ENCODE results near the gene LHX2. TPM values are rescaled to one million over a fixed set of nuclear protein-coding genes. Genes with fewer than 3 reads are reported as not detected.
A peak's percentile ranks its signal among the peaks of the same experiment; 100 is the strongest.

LHX2 gene
- total and polyA plus RNA-seq, 2 of the 13 experiments (the other 11 are each of a cell fraction or from before 2014, with no cell fraction given): not detected

GRCh38 chr9:124066783-124067577 is 55.4 kb downstream of the LHX2 start:
- Histone ChIP-seq H2AFZ (ENCODE audit: low read length) (no peak overlapping the region), H3K36me3 (replicated peaks in 1 of 2; ENCODE audit: control insufficient read depth in 1 of 2, insufficient read depth in 2 of 2, low read length in 2 of 2) (no peaks in the 10 kb centered on the region), H3K4me3 (replicated peaks in 1 of 3; ENCODE audit: insufficient read depth in 1 of 3, low read depth in 2 of 3, low read length in 3 of 3) (no peak overlapping the region), H3K79me2 (ENCODE audit: insufficient read depth, low read length) (no peaks in the 10 kb centered on the region), H3K27me3 (ENCODE audit: control insufficient read depth in 1 of 2, insufficient read depth in 2 of 2, low read length in 2 of 2) (peaks cover 3 to 15% of the 10 kb centered on the region in 2 experiments; a peak in 3 of 5 replicates), H3K4me1 (ENCODE audit: insufficient read depth, low read length) (no peaks in the 10 kb centered on the region), H3K4me2 (ENCODE audit: low read depth, low read length) (no peak overlapping the region), H3K9me3 (ENCODE audit: low read length) (no peaks in the 10 kb centered on the region), H4K20me1 (ENCODE audit: insufficient read depth, low read length) (no peaks in the 10 kb centered on the region), H3K9ac (ENCODE audit: insufficient read depth, low read depth, low read length) (no peak overlapping the region), H3K27ac (ENCODE audit: extremely low read length, insufficient read depth, low read length) (no peak overlapping the region)
- WGBS (ENCODE audit: low lambda C conversion rate): 38% methylated on average over 13 of the region's 13 CpGs
- DNase-seq (ENCODE audit: low spot score) (no peak), FAIRE-seq (no peak), ATAC-seq (no peak)
- intact Hi-C loops (cut with micrococcal nuclease; ENCODE audit: unreplicated experiment): no loop called here
- CTCF ChIA-PET (ENCODE audit: low intra/inter-chr PET ratio, low total read pairs): no interaction called here
- peak; percentile 44 to 75; a peak in 3 of 4 replicates for TF ChIP-seq MAFK (conservative IDR thresholded peaks at IDR 0.05 in 1 of 2, IDR thresholded peaks at IDR 0.05 in 1 of 2; ENCODE audit: low read length in 2 of 2)
- no peak for TF ChIP-seq CTCF (CRISPR knock-in tag; IDR thresholded peaks at IDR 0.05)
- TF ChIP-seq MAFF (IDR thresholded peaks at IDR 0.05; ENCODE audit: low read depth, low read length): peak; percentile 41; the same call in 1 of the 2 replicates
- POLR2A ChIA-PET: no interaction called here
- in situ Hi-C loops (cut with HindIII; ENCODE audit: extremely low pct_ligation_motif_present, low pct_unique_long_range_greater_than_20kb): no loop called here
- BruUV-seq (replicated peaks): no TSS peak

- Histone ChIP-seq H3K27ac (ENCODE audit: extremely low read length, insufficient read depth, low read length) (no peak overlapping the region), H3K4me2 (ENCODE audit: low read depth, low read length) (no peak overlapping the region), H3K9ac (ENCODE audit: insufficient read depth, low read depth, low read length) (no peak overlapping the region), H2AFZ (ENCODE audit: low read length) (no peak overlapping the region), H3K4me1 (ENCODE audit: insufficient read depth, low read length) (no peaks in the 10 kb centered on the region), H3K9me3 (ENCODE audit: low read length) (no peaks in the 10 kb centered on the region), H3K79me2 (ENCODE audit: insufficient read depth, low read length) (no peaks in the 10 kb centered on the region), H3K36me3 (replicated peaks in 1 of 2; ENCODE audit: control insufficient read depth in 1 of 2, insufficient read depth in 2 of 2, low read length in 2 of 2) (no peaks in the 10 kb centered on the region), H4K20me1 (ENCODE audit: insufficient read depth, low read length) (no peaks in the 10 kb centered on the region), H3K4me3 (replicated peaks in 1 of 3; ENCODE audit: insufficient read depth in 1 of 3, low read depth in 2 of 3, low read length in 3 of 3) (no peak overlapping the region), H3K27me3 (ENCODE audit: control insufficient read depth in 1 of 2, insufficient read depth in 2 of 2, low read length in 2 of 2) (peaks cover 3 to 20% of the 10 kb centered on the region in 2 experiments; a peak in 4 of 5 replicates)
- DNase-seq (ENCODE audit: low spot score): no peak
- intact Hi-C loops (cut with micrococcal nuclease; ENCODE audit: unreplicated experiment): no loop called here
- 33% methylated on average over 2 of the region's 3 CpGs for WGBS (ENCODE audit: low lambda C conversion rate)
- TF ChIP-seq CEBPB (IDR thresholded peaks at IDR 0.05; ENCODE audit: borderline replicate concordance, low read depth, low read length) (peak; percentile 69; the same call in 1 of the 2 replicates), HIC2 (CRISPR knock-in tag; IDR thresholded peaks at IDR 0.05; ENCODE audit: low read depth) (no peak), CEBPG (CRISPR knock-in tag; IDR thresholded peaks at IDR 0.05) (peak; percentile 28; the same call in 1 of the 2 replicates)
- in situ Hi-C loops (cut with HindIII; ENCODE audit: extremely low pct_ligation_motif_present, low pct_unique_long_range_greater_than_20kb): no loop called here
- no TSS peak for BruUV-seq (replicated peaks)
- ChIA-PET CTCF (ENCODE audit: low intra/inter-chr PET ratio, low total read pairs) (no interaction called here), POLR2A (no interaction called here)
- ATAC-seq: no peak
- FAIRE-seq: no peak
Observed at GRCh38 chr9:124068251-124068650, 56.7 kb downstream of the LHX2 start.

Data from HepG2 (cell line).